IMR-90 (cell line): ENCODE measurements around the gene GHDC. TPM values are rescaled to one million over a fixed set of nuclear protein-coding genes. Genes with fewer than 3 reads are reported as not detected.

Experiments
- ATAC-seq: fragments of 200-7000 bp; cut with Tn5 transposase; 2 replicates; pipeline ENCODE4 v1.9.1; 2020; ENCODE audit warnings: low read depth, mild to moderate bottlenecking, moderate library complexity
- BruUV-seq: library from RNA; stranded (reverse); fragments of 400-500 nt; replicated peaks from 2 replicates; lab custom pipeline; 2021; lab: Mats Ljungman, UMichigan
- CTCF ChIA-PET: fragments of 300-600 bp; formaldehyde crosslinking; extraction: SDS; loops from one replicate; lab custom pipeline; 2021; ENCODE audit warnings: antibody characterized with exemption; lab: Yijun Ruan, JAX
- POLR2A ChIA-PET: fragments of 300-600 bp; sonication (Branson Sonifier 250); formaldehyde crosslinking; loops from one replicate; lab custom pipeline; 2022; ENCODE audit warnings: antibody characterized with exemption; ENCODE audit not compliant: unreplicated experiment; lab: Charles Lee
- DNase-seq: peaks from one replicate; pipeline ENCODE4 v3.0.0; 2013
- H2AFZ ChIP-seq: replicated peaks from 2 replicates; pipeline ENCODE3; 2013; ENCODE audit warnings: low read length, mild to moderate bottlenecking; ENCODE audit not compliant: poor library complexity
- H2AK5ac ChIP-seq: 2 replicates; pipeline ENCODE4 v1.6.1; 2013; ENCODE audit warnings: low read depth, low read length, inconsistent platforms
- H2AK9ac ChIP-seq: replicated peaks from 2 replicates; pipeline ENCODE3; 2013; ENCODE audit warnings: mild to moderate bottlenecking, low read depth, low read length, moderate library complexity; ENCODE audit not compliant: poor library complexity
- H2BK120ac ChIP-seq: 2 replicates; pipeline ENCODE4 v1.6.1; 2013; ENCODE audit warnings: low read depth, low read length, inconsistent platforms
- H2BK15ac ChIP-seq: 3 replicates; pipeline ENCODE4 v1.6.1; 2013; ENCODE audit warnings: low read depth, low read length, inconsistent platforms
- H2BK20ac ChIP-seq: 2 replicates; pipeline ENCODE4 v1.6.1; 2013; ENCODE audit warnings: low read depth, mild to moderate bottlenecking, inconsistent platforms, low read length, moderate library complexity
- H2BK5ac ChIP-seq: 2 replicates; pipeline ENCODE4 v1.6.1; 2013; ENCODE audit warnings: mild to moderate bottlenecking, low read depth, low read length, inconsistent platforms; ENCODE audit not compliant: poor library complexity, severe bottlenecking
- H3K14ac ChIP-seq: replicated peaks from 2 replicates; pipeline ENCODE4 v1.6.1; 2013; ENCODE audit warnings: low read depth, low read length, inconsistent platforms
- H3K18ac ChIP-seq: 2 replicates; pipeline ENCODE4 v1.6.1; 2013; ENCODE audit warnings: low read depth, low read length, control low read depth
- H3K23ac ChIP-seq: 2 replicates; pipeline ENCODE4 v1.6.1; 2013; ENCODE audit warnings: low read depth, low read length, inconsistent platforms
- H3K27ac ChIP-seq: 2 replicates; pipeline ENCODE4 v1.5.1; 2013; ENCODE audit warnings: mild to moderate bottlenecking, control low read depth, low read length; ENCODE audit not compliant: insufficient read depth
- H3K27me3 ChIP-seq: 2 replicates; pipeline ENCODE4 v1.6.1; 2013; ENCODE audit warnings: low read length; ENCODE audit not compliant: control insufficient read depth, insufficient read depth
- H3K36me3 ChIP-seq: 2 replicates; pipeline ENCODE4 v1.6.1; 2013; ENCODE audit warnings: low read length, mixed read lengths; ENCODE audit not compliant: control insufficient read depth, insufficient read depth
- H3K4ac ChIP-seq: 2 replicates; pipeline ENCODE4 v1.6.1; 2013; ENCODE audit warnings: low read depth, low read length, inconsistent platforms
- H3K4me1 ChIP-seq: 2 replicates; pipeline ENCODE4 v1.6.1; 2013; ENCODE audit warnings: low read length, mixed read lengths; ENCODE audit not compliant: control insufficient read depth, insufficient read depth
- H3K4me2 ChIP-seq: 2 replicates; pipeline ENCODE4 v1.6.1; 2013; ENCODE audit warnings: low read depth, mild to moderate bottlenecking, control low read depth, low read length, moderate library complexity
- H3K4me3 ChIP-seq: 2 replicates; pipeline ENCODE4 v1.5.1; 2013; ENCODE audit warnings: low read depth, mild to moderate bottlenecking, control low read depth, low read length, moderate library complexity; ENCODE audit not compliant: insufficient read depth
- H3K56ac ChIP-seq: 2 replicates; pipeline ENCODE4 v1.6.1; 2013; ENCODE audit warnings: low read length, inconsistent platforms; ENCODE audit not compliant: insufficient read depth; ENCODE audit errors: extremely low read depth
- H3K79me1 ChIP-seq, 2 experiments: 2 replicates each; pipeline ENCODE4 v1.6.1; 2013; ENCODE audit warnings: low read length in 2 of 2, inconsistent platforms in 1 of 2, low read depth in 1 of 2
- H3K9ac ChIP-seq: 2 replicates; pipeline ENCODE4 v1.6.1; 2013; ENCODE audit warnings: low read depth, low read length, control low read depth
- H3K9me1 ChIP-seq: 2 replicates; pipeline ENCODE4 v1.6.1; 2013; ENCODE audit warnings: low read length, inconsistent platforms; ENCODE audit not compliant: insufficient read depth
- H3K9me3 ChIP-seq: 2 replicates; pipeline ENCODE4 v1.6.1; 2013; ENCODE audit warnings: low read length; ENCODE audit not compliant: control insufficient read depth, insufficient read depth
- H4K20me1 ChIP-seq: 2 replicates; pipeline ENCODE4 v1.6.1; 2013; ENCODE audit warnings: low read length, inconsistent platforms; ENCODE audit not compliant: insufficient read depth
- H4K5ac ChIP-seq: 2 replicates; pipeline ENCODE4 v1.6.1; 2013; ENCODE audit warnings: mild to moderate bottlenecking, low read depth, low read length, control low read depth
- H4K8ac ChIP-seq, 2 experiments: 2 replicates each; pipeline ENCODE4 v1.6.1; 2013; ENCODE audit warnings: low read depth in 2 of 2, low read length in 2 of 2, control low read depth in 1 of 2, inconsistent platforms in 1 of 2
- H4K91ac ChIP-seq: 2 replicates; pipeline ENCODE4 v1.6.1; 2013; ENCODE audit warnings: low read depth, low read length, inconsistent platforms; ENCODE audit not compliant: insufficient read depth
- BHLHE40 ChIP-seq: fragments of 150-350 bp; IDR thresholded peaks from 2 replicates; pipeline ENCODE4 v1.6.1; 2016; ENCODE audit warnings: mild to moderate bottlenecking, low read depth, low read length
- CEBPB ChIP-seq: IDR thresholded peaks from 2 replicates; pipeline ENCODE4 v1.6.1; 2012; ENCODE audit warnings: low read depth, low read length, improper control_type of control experiment
- CHD1 ChIP-seq: IDR thresholded peaks from 2 replicates; pipeline ENCODE4 v1.6.1; 2012; ENCODE audit warnings: low read depth, low read length, improper control_type of control experiment
- FOS ChIP-seq: fragments of 150-350 bp; IDR thresholded peaks from 2 replicates; pipeline ENCODE4 v1.6.1; 2016; ENCODE audit warnings: low read depth, low read length
- MAZ ChIP-seq: IDR thresholded peaks from 2 replicates; pipeline ENCODE4 v1.6.1; 2012; ENCODE audit warnings: low read depth, mild to moderate bottlenecking, low read length, improper control_type of control experiment, moderate library complexity, borderline replicate concordance
- MXI1 ChIP-seq: IDR thresholded peaks from 2 replicates; pipeline ENCODE4 v1.6.1; 2012; ENCODE audit warnings: low read depth, mild to moderate bottlenecking, low read length, moderate library complexity, borderline replicate concordance
- NFE2L2 ChIP-seq: fragments of 150-350 bp; IDR thresholded peaks from 2 replicates; pipeline ENCODE4 v1.6.1; 2016; ENCODE audit warnings: low read depth, mild to moderate bottlenecking, low read length
- POLR2A ChIP-seq: IDR thresholded peaks from 2 replicates; pipeline ENCODE4 v1.6.1; 2012; ENCODE audit warnings: mild to moderate bottlenecking, low read depth, low read length
- RAD21 ChIP-seq: IDR thresholded peaks from 2 replicates; pipeline ENCODE4 v1.6.1; 2012; ENCODE audit warnings: low read length, improper control_type of control experiment
- RCOR1 ChIP-seq: IDR thresholded peaks from 2 replicates; pipeline ENCODE4 v1.6.1; 2012; ENCODE audit warnings: mild to moderate bottlenecking, low read length, improper control_type of control experiment; ENCODE audit not compliant: insufficient replicate concordance
- RFX5 ChIP-seq: IDR thresholded peaks from 2 replicates; pipeline ENCODE4 v1.8.0; 2012; ENCODE audit warnings: low read depth, mild to moderate bottlenecking, low read length, moderate library complexity
- SMC3 ChIP-seq: fragments of 150-350 bp; IDR thresholded peaks from 2 replicates; pipeline ENCODE4 v1.6.1; 2016; ENCODE audit warnings: low read depth, mild to moderate bottlenecking, antibody characterized with exemption, low read length, moderate library complexity
- WGBS, 2 experiments: methylation state at CpG; one replicate each; pipeline versions ENCODE4 v1.1.5 to v1.1.7; 2013; ENCODE audit warnings: missing lambda C conversion rate in 2 of 2; ENCODE audit not compliant: insufficient read length in 1 of 2; ENCODE audit errors: extremely low coverage in 2 of 2; 5-methylcytosine and 5-hydroxymethylcytosine counted together
- dilution Hi-C: fragments of 300-500 bp; cut with HindIII; formaldehyde crosslinking; loops from one replicate; pipeline ENCODE4 v1.14.3; 2018; ENCODE audit warnings: low sequenced_read_pairs; ENCODE audit not compliant: unreplicated experiment
- in situ Hi-C: fragments of 300-500 bp; cut with MboI; formaldehyde crosslinking; loops from 3 replicates; pipeline ENCODE4 v1.14.3; 2019; ENCODE audit warnings: low sequenced_read_pairs, inconsistent platforms, mixed read lengths
- intact Hi-C: fragments of 100-400 bp; cut with micrococcal nuclease; formaldehyde crosslinking; loops from 2 replicates; pipeline ENCODE4 v1.10.0; 2022
- polyA plus RNA-seq, 3 experiments: library from polyadenylated mRNA; depleted of rRNA; stranded (reverse); fragments of >200 nt; gene quantifications; 2 replicates each; pipeline ENCODE4 v1.2.3, GENCODE V29; 2012; ENCODE audit warnings: low replicate concordance in 1 of 3
- total RNA-seq: library from RNA; depleted of rRNA; stranded (reverse); fragments of >200 nt; gene quantifications from 2 replicates; pipeline ENCODE4 v1.2.3, GENCODE V29; 2012
- TF ChIP-seq, protein P1 (sequence below): fragments of 150-350 bp; IDR thresholded peaks from 2 replicates; pipeline ENCODE4 v1.6.1; 2017; ENCODE audit warnings: mild to moderate bottlenecking, antibody characterized with exemption, low read length, low read depth
- TF ChIP-seq, protein P2 (sequence below): conservative IDR thresholded peaks from 2 replicates; pipeline ENCODE4 v1.5.1; 2012; ENCODE audit warnings: mild to moderate bottlenecking, low read depth, low read length, improper control_type of control experiment
- TF ChIP-seq, protein P3 (sequence below): fragments of 150-350 bp; IDR thresholded peaks from 2 replicates; pipeline ENCODE4 v1.6.1; 2016; ENCODE audit warnings: low read depth, mild to moderate bottlenecking, low read length, moderate library complexity, borderline replicate concordance

The GHDC gene
- total and polyA plus RNA-seq, 2 of the 4 experiments (the other 2 are of a cell fraction), result 5.2 to 8.1 TPM

DNA sequence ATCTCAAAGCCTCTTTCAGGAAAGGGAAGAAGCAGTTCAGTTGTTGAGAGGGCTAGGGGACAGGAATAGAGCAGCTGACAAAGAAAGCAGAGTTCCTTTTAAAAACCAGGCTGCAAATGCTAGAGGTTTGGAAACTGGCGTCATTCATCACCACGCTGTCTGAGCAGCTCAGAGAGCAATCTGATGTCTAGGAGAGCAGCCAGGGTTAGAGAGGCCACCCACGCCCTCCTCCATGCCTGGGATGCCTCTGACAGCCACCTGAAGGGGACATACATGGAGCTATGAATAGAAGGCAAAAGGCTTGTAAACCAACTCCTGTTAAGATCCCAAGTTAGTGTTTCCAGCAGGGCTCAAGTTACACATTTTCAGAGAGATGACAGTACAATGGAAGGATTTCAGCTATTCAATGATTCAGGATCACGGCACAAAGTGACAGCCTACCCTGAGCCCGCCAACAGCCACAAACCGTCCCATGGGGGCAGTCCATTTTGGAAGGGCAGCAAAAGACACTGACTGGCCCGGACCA lies 51.9 kb downstream of the GHDC start:
- Histone ChIP-seq H2BK15ac (no peak overlapping the region; the same call in 2 of the 3 replicates), H3K9me1 (peaks cover 42% of the 10 kb centered on the region), H3K9ac (no peak overlapping the region), H3K27ac (peak overlapping the region; percentile 55), H4K91ac (peak overlapping the region; percentile 8; the same call in 1 of the 2 replicates), H3K56ac (no peak overlapping the region), H3K79me1 (peaks cover 21 to 70% of the 10 kb centered on the region in 2 experiments), H3K18ac (no peak overlapping the region), H3K27me3 (no peaks in the 10 kb centered on the region), H3K4me3 (no peak overlapping the region), H4K20me1 (peaks cover 69% of the 10 kb centered on the region), H2AK5ac (peak overlapping the region; percentile 58; the same call in 1 of the 2 replicates), H3K36me3 (peaks cover 19% of the 10 kb centered on the region), H3K9me3 (no peaks in the 10 kb centered on the region), H2BK120ac (peak overlapping the region; percentile 64), H2AK9ac (peak overlapping the region; percentile 49), H3K23ac (peak overlapping the region; percentile 55; the same call in 1 of the 2 replicates), H2BK20ac (no peak overlapping the region), H3K4me2 (peak overlapping the region; percentile 33; the same call in 1 of the 2 replicates), H3K4ac (peak overlapping the region; percentile 74), H2AFZ (no peak overlapping the region), H4K5ac (no peak overlapping the region), H4K8ac (peak overlapping the region in 1 of 2 experiments; percentile 6; a peak in 1 of 4 replicates), H3K4me1 (peaks cover 26% of the 10 kb centered on the region), H2BK5ac (peak overlapping the region; percentile 87), H3K14ac (peak overlapping the region; percentile 67; the same call in 1 of the 2 replicates)
- in situ Hi-C loops (no loop called here), intact Hi-C loops (no loop called here), dilution Hi-C loops (no loop called here)
- CTCF ChIA-PET, result no interaction called here
- WGBS, 2 experiments, result 33% methylated on average over 6 of the region's 7 CpGs; no CpG with 5 or more reads in 1 of the 2 experiments
- POLR2A ChIA-PET, result no interaction called here
- no TSS peak for BruUV-seq
- ATAC-seq (peak; percentile 77), DNase-seq (peak; percentile 87)
- TF ChIP-seq SMC3, result no peak
- TF ChIP-seq, protein P1, sequence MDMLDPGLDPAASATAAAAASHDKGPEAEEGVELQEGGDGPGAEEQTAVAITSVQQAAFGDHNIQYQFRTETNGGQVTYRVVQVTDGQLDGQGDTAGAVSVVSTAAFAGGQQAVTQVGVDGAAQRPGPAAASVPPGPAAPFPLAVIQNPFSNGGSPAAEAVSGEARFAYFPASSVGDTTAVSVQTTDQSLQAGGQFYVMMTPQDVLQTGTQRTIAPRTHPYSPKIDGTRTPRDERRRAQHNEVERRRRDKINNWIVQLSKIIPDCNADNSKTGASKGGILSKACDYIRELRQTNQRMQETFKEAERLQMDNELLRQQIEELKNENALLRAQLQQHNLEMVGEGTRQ, result no peak
- TF ChIP-seq BHLHE40, result peak; percentile 19; the same call in 1 of the 2 replicates
- TF ChIP-seq, protein P2, sequence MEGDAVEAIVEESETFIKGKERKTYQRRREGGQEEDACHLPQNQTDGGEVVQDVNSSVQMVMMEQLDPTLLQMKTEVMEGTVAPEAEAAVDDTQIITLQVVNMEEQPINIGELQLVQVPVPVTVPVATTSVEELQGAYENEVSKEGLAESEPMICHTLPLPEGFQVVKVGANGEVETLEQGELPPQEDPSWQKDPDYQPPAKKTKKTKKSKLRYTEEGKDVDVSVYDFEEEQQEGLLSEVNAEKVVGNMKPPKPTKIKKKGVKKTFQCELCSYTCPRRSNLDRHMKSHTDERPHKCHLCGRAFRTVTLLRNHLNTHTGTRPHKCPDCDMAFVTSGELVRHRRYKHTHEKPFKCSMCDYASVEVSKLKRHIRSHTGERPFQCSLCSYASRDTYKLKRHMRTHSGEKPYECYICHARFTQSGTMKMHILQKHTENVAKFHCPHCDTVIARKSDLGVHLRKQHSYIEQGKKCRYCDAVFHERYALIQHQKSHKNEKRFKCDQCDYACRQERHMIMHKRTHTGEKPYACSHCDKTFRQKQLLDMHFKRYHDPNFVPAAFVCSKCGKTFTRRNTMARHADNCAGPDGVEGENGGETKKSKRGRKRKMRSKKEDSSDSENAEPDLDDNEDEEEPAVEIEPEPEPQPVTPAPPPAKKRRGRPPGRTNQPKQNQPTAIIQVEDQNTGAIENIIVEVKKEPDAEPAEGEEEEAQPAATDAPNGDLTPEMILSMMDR, result no peak; the same call in 1 of the 2 replicates
- TF ChIP-seq, protein P3, sequence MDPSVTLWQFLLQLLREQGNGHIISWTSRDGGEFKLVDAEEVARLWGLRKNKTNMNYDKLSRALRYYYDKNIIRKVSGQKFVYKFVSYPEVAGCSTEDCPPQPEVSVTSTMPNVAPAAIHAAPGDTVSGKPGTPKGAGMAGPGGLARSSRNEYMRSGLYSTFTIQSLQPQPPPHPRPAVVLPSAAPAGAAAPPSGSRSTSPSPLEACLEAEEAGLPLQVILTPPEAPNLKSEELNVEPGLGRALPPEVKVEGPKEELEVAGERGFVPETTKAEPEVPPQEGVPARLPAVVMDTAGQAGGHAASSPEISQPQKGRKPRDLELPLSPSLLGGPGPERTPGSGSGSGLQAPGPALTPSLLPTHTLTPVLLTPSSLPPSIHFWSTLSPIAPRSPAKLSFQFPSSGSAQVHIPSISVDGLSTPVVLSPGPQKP, result no peak
- TF ChIP-seq RAD21, result no peak
- TF ChIP-seq POLR2A, result no peak
- TF ChIP-seq FOS, result peak; percentile 42; the same call in 1 of the 2 replicates
- TF ChIP-seq MAZ, result no peak
- TF ChIP-seq RCOR1, result no peak
- TF ChIP-seq CEBPB, result no peak
- TF ChIP-seq RFX5, result peak; percentile 35; the same call in 1 of the 2 replicates
- peak; percentile 63; the same call in 1 of the 2 replicates for TF ChIP-seq MXI1
- no peak for TF ChIP-seq CHD1
- TF ChIP-seq NFE2L2, result no peak
